HG03097 (cell line): ENCODE data around the gene C2CD4B.

Source experiments
- ATAC-seq: cut with Tn5 transposase; IDR thresholded peaks from one replicate; pipeline ENCODE4 v1.9.1; 2021; ENCODE audit not compliant: unreplicated experiment, low FRiP score

The C2CD4B gene, protein sequence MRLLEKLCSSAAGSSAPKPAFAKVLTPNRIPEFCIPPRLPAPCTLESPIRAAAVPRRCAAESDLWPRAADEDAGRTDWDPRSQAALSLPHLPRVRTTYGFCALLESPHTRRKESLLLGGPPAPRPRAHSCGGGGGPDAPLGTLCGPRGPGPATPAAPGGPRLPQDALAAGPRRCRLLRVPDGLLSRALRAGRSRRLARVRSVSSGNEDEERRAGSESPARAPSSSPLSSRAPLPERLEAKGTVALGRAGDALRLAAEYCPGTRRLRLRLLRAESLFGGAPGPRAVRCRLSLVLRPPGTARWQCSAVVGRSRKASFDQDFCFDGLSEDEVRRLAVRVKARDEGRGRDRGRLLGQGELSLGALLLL

DNA sequence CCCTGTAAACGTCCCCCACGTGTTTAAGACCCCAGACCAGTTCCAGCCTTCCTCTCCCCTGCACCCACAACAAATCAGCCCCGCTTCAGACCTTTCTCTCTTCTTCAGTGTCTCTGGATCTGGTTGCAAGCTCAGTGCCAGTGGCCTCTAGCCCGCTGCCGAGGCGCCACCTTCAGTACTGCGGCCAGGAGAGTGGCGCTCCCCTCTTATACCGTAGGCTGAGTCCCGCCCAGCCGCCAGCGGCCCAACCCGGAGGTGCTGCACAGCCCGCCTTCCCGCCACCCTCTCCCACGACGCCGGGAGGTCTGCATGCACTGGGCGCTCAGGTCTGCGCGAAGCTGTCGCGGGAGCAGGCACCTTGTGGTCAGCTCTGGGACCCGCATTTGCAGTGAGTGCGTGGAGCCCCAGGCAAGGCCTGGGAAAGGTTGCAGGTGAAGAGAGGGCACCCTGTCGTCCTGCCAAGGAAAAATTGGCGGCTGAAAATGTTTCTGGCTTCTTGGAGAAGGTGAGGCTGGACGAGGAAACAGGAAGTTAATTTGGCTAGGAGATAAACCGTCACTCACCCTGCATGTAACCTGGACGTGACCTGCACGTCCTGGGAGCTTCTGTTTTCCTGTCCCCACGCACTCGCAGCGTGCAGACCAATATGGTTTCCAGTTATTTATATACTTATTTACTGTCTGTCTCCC, at the start of gene C2CD4B:
Gene C2CD4B (minus strand): TSS at position 182 of the 689 bp plus-strand sequence. CDS start 301 bp downstream, outside the sequence.
- no peak for ATAC-seq

DNA sequence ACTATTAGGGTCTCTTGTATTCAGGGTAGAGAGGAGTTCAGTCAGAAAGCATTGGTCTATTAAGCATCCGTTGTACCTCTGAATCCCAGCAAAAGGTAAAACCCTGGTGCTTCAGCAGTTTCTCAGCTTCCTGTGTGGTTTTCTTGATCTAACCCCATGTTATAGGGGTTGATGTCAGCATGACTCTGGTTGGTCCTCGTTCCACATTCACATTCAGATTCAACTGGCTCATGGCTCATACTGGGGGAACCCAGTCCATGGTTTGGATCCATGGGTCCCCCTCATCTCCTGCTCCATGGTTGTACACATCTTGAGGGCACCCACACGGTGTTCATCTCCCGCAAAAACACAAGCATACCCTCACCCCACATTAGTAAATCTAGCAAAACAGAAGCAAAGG, 47.7 kb upstream of the C2CD4B start:
- ATAC-seq: no peak

- ATAC-seq: no peak
These were observed 46.3 kb upstream of the C2CD4B start for GRCh38 chr15:62211348-62211747.

- ATAC-seq: no peak
These were observed 44.7 kb upstream of the C2CD4B start for GRCh38 chr15:62209821-62210220.

DNA sequence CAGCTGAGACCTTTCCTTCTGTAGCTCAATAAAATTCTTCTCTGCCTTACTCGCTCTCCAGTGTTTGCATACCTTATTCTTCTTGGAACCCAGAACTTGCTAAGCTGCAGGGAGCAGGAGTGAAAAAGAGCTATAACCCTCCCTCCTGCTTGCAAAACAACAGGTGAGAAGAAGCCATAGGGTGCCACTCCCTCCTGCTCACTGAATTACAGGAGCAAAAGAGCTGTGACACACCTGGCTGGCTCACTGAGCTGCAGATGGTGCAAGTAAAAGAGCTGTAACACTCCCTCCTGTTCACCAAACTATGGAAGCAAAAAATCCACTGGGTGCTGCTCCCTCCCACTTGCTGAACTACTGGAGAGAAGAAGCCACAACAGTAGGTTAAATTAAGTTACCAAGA, 44.2 kb upstream of the C2CD4B start:
- ATAC-seq: no peak

DNA sequence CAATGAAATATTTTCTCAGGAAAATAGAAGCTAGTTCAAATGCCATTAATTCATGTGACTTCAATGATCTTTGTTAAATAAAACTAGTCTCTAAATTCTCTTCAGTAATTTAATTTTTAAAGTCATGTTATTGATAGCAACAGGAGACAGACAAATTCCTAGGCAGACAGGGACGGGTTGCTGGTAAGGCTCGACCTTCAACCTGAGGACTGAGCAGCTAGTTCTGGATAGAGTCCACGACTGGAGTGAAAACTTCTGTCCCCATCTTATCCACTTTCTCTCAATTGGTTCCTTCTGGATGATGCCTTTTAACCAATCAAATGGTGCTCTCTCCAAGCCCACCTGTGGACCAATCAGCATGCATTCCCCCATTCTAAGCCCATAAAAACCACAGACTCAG, 43.8 kb upstream of the C2CD4B start:
- no peak for ATAC-seq

- ATAC-seq: no peak
These were observed 43.3 kb upstream of the C2CD4B start for GRCh38 chr15:62208367-62208766.

DNA sequence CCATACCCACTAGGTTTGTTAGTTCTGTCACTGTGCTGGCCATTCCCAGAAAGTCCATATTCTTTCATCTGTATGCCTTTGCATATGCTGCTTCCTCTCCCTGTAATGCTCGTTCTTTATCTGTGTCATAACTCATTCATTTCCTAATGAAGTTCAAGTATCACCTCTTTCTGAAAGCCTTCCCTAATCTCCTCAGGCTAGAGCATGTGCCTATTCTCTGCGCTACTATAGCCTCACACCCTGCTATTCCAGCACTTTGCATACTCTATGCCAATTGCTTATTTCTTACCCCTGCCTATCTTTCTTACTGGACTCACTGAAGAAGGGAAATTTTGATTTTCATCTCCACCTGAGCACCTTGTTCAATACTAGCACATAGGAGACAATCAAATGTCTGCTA, 25.6 kb upstream of the C2CD4B start:
- ATAC-seq: no peak

DNA sequence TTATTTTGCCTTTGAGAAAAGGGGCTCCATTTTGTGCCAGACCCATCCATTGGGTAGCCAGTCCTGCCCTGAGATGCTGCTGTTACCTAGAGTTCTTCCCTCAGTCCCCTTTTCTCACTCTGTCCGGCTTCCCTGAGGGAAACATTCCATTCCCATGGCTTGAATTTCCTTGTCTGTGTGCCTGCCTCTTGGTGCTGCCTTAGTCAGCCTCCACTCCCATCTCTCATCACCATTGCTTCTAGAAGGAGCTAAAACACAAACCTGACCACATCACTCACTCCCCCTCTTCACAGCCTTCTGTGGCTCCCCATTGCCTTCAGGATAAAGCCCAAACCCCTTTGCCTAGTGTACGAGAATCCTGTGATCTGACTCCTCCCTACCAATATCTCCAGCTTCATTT, 25.2 kb upstream of the C2CD4B start:
- ATAC-seq: no peak

DNA sequence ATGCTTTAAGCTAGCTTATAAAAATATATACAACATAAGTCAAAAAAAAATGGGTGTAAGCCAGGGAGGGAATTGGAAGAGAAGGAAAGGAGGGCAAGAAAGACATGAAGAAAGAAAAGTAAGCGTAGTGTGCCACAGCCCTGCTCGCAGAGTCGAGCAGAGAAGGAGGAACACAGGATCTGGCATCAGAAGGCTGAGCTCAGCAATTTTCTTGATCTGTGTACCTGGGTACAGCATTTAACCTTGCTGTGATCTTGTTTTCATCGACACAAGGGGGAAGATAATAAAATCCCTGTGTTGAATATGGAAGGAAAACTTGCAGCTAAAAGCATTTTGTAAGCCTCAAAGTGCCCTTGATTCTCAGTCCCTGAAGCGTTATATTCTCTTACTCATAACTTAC, 23.7 kb upstream of the C2CD4B start:
- ATAC-seq: no peak

DNA sequence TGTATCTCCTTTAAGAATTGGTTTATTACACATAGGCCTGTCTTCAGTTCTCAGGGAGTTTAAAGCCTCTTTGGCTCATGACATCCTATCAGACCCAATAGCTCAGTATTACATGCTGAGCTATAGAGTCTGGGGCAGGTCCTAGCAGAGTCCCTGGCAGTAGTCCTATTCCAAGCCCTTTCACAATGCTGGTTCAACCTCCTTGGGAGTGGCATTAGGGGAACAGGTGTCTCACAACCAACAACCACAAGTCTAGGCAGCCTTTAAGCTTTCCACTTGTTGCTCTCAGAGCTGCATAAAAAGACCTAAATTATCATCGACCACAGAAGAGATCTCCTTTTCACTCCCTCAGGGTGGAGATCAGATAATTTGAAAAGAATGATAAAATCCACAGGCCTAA, 22.8 kb upstream of the C2CD4B start:
- ATAC-seq: no peak

DNA sequence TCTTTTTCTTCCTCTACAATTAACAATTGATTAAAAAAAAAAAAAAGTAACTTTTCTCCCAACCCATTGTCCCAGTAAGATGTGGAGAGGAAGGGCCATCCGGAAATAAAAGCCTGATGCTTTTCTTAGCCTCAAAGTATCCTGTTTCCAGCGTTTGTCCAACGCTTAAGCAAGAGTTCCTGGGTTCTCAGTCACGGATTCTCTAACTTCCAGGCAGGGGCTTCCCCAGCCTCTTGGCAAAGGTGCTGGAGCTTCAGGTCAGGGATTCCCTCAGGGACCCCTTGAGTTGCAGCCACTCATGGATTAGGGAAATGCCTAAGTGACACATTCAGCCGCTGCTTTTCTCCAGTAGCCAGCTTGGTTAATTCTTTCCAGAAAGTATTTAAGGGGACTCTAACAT, 22.3 kb upstream of the C2CD4B start:
- no peak for ATAC-seq

DNA sequence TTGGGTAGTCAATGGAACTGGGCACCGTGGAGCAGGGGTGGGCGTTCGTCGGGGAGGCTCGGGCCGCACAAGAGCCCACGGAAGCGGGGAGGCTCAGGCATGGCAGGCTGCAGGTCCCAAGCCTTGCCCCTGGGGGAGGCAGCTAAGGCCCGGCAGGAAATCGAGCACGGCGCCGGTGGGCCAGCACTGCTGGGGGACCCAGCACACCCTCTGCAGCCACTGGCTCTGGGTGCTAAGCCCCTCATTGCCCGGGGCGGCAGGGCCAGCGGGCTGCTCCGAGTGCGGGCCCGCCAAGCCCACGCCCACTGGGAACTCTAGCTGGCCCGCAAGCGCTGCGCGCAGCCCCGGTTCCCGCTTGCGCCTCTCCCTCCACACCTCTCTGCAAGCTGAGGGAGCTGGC, 21.5 kb upstream of the C2CD4B start:
- no peak for ATAC-seq

DNA sequence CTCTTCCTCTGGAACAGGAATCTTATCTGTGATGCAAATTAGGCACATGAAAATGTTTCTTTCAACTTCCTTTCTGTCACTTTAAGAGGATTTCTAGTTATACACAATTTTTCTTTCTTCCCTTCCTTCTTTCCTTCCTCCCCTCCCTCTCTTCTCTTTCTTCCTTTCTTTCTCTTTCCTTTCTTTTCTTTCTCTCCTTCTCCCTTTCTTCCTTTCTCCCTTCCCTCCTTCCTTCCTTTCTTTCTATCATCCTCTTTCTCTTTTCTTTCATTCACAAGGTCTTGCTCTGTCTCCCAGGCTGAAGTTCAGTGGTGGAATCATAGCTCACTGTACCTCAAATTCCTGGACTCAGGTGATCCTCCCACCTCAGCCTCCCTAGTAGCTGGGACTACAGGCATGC, 18.0 kb upstream of the C2CD4B start:
- no peak for ATAC-seq

- ATAC-seq: no peak
These were observed 8.1 kb upstream of the C2CD4B start for GRCh38 chr15:62173215-62173614.

- no peak for ATAC-seq
These were observed 6.8 kb upstream of the C2CD4B start for GRCh38 chr15:62171882-62172281.

GRCh38 chr15:62165793-62166375, 799 bp upstream of the C2CD4B start:
- no peak for ATAC-seq

DNA sequence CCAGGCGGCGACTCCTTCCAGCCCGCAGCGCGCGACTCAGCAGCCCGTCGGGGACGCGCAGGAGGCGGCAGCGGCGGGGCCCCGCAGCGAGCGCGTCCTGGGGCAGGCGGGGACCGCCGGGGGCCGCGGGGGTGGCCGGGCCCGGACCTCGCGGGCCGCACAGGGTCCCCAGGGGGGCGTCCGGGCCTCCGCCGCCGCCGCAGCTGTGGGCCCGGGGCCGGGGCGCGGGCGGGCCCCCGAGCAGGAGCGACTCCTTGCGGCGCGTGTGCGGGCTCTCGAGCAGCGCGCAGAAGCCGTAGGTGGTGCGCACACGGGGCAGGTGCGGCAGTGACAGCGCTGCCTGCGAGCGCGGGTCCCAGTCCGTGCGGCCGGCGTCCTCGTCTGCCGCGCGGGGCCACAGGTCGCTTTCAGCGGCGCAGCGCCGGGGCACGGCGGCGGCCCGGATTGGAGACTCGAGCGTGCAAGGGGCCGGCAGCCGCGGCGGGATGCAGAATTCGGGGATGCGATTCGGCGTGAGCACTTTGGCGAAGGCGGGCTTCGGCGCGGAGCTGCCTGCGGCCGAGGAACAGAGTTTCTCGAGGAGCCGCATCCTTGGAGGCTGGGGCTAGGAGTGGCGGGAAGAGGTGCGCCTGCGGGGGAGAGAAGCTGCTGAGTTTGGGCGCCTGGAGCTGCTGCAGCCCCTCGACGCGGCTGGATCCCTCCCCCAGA, 535 bp downstream of the C2CD4B start:
- no peak for ATAC-seq

- ATAC-seq: no peak
These were observed 1.1 kb downstream of the C2CD4B start for GRCh38 chr15:62164014-62164395.

DNA sequence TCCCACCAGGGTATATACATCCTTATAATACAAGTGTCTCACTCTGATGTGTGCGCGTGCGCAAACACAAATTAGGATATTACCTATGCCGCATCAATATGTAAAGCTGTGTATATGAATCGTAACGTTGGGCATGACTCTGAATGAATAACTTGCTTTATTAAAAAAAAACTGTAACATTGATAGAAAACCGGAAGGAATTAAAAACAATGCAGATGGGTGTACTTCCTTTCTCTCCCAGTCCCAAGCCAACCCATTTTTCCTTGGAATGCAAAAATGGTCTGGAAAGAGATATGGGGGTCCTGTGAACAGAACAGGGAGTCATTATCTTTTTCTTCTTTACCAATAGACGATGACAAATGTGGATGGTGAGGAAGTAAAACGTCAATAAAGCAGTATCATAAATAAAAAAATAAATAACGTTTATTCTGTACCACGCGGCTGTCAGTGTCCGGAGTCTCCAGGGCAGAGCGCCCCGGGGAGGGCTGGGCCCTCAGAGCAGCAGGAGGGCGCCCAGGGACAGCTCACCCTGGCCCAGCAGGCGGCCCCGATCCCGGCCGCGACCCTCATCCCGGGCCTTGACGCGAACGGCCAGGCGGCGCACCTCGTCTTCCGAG, 1.6 kb downstream of the C2CD4B start:
- no peak for ATAC-seq

DNA sequence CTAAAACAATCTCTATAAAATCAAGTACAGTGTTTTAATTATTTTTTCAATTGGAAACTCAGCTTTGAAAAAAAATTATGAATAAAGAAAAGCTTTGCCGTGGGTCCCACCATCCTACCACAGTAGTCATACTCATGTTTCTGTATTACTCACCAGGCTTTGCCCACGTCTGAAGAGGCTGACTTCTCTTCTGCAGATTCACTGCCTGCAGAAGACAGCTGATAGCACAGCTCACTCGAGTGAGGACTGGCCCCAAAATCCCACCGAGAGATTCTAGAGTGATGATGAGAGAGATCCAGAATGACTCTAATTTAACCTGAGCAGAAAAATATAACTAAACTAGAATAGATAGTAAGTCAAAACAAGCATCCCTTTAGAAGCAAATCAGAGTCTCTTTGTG, 11.9 kb downstream of the C2CD4B start:
- ATAC-seq: no peak
